Stimulated activated naive CD8-positive, alpha-beta T cell treated with anti-CD3 and anti-CD28 coated beads, Interleukin-15, Interleukin-2, amounts not matched to agents 100 U/mL and 50 U/mL, for 24 hours (primary cell): ENCODE results near the gene FXYD2.
A peak's percentile ranks its signal among the peaks of the same experiment; 100 is the strongest.

Experiments used
- ATAC-seq: fragments of 150-1000 bp; cut with Tn5 transposase; one replicate; pipeline ENCODE4 v1.10.0; 2021
- DNase-seq: peaks from one replicate; pipeline ENCODE4 v3.0.0; 2021

FXYD2 gene

DNA sequence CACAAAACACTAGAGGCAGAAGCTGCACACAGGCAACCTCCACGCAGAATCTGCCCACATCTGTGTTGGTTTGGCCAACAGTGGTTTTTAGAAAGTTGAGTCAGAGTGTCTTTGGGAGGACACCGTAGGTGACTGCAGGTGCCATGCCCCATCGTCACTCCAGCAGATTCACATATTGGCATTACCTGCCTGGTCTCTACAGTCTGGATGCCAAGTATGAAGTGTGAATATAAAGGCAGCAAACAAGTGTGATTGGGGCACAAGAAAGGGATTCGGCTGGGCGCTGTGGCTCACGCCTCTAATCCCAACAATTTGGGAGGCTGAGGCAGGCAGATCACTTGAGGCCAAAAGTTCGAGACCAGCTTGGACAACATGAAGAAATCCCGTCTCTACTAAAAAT lies 11.0 kb upstream of the FXYD2 start:
- DNase-seq (no peak), ATAC-seq (no peak)

DNA sequence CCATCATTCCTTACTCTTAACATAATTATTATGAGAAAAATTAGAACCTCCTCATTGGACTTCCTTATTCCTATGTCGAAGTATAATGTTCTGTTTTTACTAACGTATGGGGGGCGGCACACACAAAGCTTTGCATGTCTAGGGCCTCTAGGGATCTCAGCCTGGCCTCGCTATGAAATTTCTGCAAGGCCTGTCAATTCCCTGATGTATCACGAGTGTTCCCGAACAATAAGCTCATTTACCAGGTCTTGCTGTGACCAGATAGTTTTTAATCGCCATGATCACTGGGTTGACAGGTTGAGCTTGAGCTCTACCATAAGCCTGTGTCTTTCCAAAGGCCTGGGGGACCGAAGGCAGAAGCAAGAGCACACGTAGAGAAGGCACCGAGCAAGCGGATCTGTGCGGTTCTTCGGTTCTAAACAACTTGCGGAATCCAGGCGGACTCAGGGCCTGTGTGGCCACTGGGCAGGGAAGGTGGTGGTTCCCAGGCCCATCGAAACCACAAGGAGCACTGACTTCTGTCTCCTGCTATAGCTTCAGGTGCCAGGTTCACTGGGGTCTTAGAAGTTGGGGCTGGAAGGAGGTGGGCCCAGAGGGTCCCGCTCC lies 10.4 kb upstream of the FXYD2 start:
- ATAC-seq (no peak), DNase-seq (no peak)

DNA sequence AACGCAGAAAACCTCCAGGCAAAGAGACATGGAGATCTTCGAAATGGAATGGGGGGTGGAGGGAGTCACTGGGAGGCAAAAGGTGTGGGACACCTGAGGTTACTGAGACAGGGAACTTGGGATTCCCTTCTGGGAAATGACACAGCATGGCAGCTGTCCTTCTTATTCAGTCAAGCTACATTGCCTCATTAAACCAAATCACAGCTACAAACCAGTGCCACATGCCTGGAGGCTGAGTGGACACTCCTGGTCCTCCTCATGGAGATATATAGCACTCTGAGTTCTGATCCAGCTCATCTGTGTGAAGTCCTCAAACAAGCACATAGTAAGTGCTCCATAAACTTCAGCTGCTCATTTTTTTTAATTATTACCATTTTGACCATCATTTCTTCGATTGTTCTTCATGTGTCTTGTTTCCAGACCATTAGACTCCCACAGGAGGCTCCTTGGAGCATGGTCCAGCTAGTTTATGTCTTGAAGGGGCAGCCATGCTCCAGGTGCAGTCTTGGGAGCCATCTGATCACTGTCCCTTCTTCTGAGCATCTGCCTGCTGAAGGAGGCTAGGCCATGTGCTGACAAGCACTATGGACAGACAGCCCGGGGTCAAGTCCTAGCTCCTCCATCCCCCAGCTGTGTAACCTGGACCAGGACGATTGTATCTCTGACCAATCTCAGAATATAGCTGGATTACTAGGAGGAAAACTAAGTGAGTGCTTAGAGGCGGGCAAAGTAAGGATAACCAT lies 9.7 kb upstream of the FXYD2 start:
- no peak for DNase-seq
- ATAC-seq: no peak

DNA sequence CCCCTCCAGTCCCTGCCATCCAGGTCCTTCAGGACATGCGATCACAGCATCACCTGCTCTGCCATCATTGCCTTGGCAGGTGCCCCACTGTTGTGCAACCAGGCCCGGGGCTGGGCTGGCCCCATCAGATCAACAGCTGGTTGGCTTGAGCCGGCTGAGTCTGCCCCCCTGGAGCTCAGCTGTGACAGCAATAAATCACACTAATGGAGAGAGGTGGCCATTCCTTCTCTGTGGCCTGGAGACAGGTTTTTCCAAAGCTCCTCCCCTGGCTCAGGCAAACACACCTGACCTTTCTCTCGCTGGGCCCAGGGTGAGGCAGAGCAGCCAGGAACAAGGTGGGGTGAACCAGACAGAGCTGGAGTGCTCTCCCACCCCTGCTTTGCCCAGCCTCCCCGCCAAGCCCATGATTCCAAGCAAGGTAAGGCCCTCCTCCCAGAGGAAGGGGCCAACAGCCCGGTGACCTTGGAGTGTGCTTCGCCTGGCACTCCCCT lies 8.9 kb upstream of the FXYD2 start:
- no peak for ATAC-seq
- DNase-seq: no peak

DNA sequence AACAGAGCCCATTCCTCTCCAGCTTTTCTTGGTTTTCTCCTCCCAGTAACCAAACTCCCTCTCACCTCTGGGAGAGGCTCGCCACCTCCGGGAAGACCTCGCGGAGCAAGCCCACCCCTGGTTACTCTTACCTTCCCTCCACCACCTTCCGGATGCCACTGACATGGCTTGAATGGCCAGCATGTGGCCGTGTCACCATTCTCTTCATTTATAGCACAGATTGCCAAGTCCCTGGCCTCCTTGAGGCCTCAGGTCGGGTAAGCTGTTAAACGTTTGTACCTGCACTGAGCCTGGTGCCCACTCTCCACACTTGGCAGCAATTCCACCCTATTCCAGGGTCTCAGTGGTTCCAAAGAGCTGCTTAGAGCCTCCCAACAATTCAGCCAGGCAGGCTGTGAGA lies 8.0 kb upstream of the FXYD2 start:
- ATAC-seq: no peak
- DNase-seq: no peak

DNA sequence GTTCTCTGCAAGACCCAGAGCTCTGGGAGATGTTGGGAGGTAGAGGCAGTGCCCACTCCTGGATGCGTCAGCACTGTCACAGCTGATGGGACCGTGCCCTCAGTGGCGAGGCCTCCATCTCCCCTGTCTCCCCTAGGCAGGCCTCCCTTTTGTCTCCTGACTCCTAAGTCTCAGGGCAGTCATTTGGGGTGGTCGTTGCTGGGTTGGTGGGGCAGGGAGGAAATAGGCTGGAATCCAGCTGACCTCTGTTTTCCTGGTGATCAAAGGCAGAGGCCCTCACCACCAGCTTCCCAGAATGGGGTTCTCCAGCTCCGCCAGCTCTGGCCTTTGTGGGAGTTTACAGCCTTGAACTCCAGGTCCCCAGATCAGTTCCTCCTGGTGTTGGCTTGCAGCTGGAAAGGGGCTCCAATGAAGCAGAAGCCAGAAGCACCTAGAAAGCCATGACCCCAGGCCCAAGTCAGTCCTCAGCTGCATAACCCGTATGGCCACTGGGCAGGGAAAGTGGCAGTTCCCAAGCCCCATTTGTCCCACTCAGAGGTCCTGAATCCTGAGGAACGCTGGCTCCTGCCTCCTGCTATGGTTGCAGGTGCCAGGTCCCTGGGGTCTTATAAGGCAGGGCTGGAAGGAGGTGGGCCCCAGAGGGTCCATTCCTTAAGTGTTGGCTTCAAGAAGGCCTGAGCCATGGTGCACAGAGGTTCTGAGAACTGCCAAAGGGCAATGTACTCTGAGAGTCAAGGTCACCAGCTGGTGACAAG lies 7.3 kb upstream of the FXYD2 start:
- DNase-seq (no peak), ATAC-seq (no peak)

DNA sequence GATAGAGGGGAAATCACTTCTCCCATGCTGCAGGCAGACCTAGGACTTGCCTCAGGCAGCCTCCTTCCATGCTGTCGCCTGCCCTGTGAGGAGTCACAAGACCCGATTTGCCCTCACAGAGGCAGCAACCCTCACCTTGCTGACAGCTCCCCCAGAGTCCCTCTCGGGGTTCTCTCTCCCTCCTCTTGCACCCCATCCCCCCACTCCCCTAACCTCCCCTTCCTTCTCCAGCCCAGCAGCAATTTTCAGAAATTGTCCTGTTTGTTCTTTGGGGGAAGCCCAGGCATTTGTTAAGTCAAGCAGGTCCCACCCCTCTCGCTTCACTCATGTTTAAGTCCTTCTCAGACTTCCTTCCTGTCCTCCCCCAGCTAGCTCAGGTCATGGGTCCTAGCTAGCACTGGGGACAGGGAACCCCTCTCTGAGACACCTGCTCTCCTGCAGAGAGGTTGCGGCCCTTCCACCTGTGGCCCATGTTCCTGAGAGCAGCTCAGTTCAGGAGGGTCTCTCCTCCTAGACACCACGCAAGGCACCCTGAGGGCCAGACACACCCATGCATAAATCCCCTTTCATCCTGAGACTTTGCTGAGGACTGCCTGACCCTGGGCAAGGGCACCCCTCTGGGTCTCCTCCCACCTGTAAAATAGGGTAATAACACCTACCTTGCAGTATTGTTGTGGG lies 6.3 kb upstream of the FXYD2 start:
- DNase-seq: peak; percentile 22
- no peak for ATAC-seq

DNA sequence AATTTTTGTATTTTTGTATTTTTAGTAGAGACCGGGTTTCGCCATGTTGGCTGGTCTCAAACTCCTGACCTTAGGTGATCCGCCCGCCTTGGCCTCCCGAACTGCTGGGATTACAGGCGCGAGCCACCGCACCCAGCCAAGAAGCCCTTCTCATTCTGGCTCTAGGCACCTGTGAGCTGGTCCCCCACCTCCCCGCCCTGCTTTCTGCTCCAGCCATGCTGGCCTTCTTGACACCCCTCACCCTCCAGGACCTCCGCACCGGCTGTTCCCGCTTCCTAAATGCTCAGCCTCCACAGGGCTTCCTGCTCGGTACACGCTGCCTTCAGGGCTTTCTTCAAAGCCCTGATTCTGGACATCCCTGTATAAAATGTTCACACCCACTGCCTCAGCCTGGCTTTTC lies 5.5 kb upstream of the FXYD2 start:
- DNase-seq (no peak), ATAC-seq (no peak)

DNA sequence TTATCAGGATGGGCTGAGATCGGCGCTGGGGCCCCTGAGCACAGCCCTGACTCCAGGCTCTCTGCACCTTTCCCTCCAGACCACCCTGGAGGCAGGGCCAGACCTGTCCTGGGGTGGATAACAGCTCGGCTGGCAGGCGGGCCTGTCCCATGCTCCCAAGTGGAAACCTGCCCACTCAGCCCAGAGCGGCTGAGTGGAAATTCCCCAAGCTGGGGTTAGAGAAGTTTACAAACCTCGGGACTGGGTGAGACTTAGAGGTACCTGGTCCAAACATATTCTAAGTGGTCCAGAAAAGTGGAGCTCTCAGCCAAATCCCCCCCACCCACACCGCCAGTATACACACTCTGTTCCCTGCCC lies 4.8 kb upstream of the FXYD2 start:
- DNase-seq (peak; percentile 37), ATAC-seq (no peak)

DNA sequence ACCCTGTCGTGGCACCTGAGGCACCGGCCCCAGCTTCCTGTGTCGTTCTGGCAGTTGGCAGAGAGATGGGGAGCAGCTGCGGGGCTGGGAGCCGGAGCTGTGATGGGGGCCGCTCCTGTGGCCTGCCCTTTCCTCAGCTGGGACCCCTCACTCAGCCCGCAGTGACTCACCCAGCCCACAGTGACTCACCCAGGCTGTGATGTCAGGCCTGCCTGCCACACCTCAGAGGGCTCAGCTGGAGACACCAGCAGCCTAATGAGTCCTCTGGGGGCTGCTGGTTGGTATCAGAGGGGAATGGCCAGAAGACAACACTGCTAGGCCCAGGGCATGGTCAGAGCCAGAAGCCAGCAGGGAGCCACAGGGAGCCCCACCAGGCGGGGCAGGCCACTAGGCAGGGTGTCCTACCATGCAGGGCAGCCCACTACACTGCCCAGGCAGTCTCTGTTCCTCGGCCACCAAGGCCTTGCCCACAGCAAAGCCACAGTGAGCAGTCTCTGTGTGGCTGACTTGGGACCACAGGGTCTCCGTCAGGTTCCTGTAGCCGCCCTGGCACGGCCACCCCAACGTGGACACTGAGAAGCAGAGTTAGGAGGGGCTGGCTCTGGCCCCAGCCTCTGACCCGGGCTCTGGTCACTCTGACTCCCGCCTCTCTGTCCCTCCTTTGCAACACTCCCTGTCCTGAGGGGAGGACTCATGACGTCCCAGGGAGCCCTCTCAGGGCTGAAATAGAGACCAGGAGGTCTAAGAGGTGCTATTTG lies 4.2 kb upstream of the FXYD2 start:
- ATAC-seq (peak; percentile 98), DNase-seq (peak; percentile 95)

DNA sequence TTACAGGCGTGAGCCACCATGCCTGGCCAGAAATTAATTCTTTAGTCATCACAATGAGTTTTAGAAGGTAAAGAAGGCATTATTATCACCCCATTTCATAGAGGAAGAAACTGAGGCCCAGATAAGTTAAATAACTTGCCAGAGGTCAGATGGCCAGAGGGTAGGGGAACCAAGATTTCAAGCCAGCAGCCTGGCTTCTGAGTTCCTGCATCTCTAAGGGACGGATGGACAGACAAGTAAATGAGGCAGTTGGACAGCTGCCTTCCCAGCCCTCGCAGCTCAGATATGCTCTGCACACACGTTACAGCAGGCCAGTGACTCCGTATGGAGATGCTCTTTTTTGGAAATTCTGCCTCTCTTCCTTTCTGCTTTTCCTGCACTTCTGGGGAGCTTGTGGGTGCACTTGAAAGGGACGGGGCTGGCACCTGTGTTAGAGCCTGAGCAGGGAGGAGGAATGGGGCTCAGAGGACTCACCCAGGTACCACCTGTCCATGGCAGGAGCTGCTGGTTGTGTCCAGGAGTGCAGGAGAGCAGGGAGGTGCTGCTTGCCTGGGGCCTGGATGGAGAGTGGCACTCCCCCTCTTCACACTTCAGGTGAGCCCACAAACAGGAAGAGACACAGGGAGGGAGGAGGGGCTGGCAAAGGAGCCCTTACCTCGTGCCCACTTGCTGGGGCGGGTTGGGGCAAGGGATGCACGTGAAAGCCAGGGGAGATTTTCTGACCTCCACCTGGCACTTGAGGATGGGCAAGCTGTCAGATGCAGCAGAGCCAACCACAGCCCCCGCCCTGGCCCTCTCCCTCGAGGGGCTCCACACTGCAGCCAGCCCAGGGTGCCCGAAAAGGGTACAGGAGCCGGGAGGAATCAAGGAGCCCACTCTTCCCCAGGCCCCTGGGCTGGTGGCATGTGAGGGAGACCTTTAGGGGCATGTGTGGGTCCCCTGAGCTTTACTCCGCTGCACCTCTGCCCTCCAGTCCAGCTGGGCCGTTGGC lies 3.3 kb upstream of the FXYD2 start:
- peak; percentile 22 for DNase-seq
- ATAC-seq: no peak

DNA sequence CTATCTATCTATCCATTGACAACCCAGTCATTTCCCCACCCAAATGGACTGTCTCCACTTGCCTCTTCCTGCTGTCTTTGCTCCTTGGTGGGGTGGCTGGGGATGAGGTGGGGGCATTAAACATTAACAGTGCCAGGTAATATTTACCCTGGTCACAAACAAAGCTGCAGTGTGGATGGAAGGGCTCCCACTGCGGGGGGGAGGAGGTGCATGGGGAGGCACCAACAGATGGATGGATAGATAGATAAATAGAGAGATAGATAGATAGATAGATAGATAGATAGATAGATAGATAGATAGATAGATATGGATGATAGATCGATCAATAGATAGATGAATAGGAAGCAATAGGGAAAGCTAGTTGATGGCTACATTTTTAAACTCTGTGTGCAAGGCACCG lies 2.3 kb upstream of the FXYD2 start:
- no peak for ATAC-seq
- peak; percentile 1 for DNase-seq

DNA sequence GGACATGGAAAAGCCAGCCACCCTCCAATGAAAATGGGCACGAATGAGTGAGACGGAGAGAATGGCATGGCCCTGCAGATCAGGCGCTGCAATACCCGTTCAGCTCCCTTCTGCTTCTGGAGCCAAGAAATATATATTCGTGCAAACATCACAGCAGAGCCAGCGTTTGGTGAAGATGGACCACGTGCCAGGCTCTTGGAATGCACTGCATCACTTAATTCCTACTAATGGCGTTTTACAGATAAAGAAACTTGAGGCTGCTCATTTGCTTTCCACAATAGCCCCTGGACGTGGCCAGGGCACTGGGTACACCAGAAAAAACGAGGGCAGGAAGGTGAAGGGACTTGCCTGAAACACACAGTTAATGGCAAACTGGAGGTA lies 1.6 kb upstream of the FXYD2 start:
- DNase-seq: peak; percentile 2
- no peak for ATAC-seq

DNA sequence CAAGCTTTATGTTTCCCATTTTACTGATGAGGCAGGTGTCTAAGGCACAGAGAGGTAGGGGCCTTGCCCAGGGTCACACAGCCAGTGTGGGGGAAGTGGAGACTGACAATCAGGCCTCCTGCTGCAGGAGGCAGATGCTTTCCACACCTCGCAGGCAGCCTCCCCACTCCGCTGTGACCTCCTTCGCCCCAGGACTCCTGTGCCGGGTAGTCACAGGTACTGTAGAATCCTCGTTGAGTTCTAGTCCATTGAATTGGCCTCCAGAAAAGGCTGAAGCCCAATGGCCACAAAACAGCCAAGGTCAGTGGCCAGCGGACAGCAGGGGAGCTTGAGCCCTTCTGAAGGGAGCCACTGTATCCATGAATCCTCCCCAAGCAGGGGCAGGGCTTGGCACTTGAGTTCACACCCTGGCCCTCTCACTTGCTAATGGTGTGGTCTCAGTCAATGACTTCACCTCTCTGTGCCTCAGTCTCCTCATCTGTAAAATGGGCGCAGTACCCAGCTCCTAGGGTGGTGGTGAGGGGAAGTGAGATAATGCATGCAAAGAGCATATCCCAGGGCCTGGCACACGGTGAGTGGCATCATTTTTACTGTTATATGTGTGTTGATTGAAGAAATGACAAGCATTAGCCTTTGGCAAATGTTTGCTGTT lies 1.1 kb upstream of the FXYD2 start:
- ATAC-seq (no peak), DNase-seq (peak; percentile 3)

DNA sequence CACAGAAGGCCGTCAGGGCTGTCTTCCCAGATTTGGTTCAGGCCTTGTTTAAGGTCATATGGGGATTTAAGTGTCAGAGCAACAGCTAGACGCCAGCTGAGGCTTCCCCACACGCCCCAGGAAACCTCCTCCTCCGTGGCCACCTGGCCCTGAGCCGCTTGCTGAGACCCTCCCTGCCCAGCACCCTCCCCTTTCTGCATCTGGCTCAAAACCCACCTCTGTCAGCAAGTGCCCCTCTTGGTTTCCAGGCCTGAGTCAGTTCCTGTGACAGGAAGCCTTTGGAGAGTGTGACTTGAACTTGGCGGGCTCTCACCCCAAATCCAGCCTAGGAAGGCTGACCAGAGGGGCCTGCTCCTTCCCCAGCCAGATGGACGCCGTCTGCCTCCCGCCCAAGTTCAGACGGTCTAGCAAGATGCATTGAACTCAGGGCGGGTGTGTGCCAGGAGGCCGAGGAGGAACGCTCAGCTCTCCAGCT lies 561 bp downstream of the FXYD2 start:
- DNase-seq: peak; percentile 39
- no peak for ATAC-seq

DNA sequence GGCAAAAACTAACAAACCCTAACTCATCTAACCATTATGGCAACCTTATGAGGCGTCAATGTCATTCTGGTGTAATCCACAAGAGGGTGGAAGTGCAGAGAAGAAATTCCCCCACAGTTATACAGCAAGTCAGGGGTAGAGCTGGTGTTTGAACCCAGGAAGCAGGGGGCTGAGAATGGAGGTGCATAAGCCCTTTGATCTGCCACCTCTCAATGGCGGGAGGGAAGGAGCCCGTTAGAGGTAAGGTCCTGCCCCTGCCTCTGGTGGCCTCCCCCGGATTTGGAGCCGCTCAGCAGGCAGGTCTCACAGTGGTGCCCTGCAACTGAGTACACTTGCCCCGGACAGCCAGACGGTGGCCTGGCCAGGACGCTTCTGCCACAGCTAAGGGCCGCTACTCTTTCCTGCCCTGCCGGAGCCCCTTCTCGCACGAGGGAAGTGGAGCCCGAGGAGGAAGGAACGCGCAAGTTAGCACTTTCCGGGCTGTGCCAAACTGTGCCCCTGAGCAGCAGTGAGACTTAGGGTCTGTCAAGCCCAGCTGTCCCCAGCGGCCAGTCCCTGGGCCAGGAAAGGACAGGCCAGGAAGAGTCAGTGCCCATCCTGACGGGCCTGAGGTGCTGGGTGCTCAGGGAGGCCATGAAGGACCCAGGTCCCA lies 1.1 kb downstream of the FXYD2 start:
- peak; percentile 52 for DNase-seq
- ATAC-seq: peak; percentile 62

DNA sequence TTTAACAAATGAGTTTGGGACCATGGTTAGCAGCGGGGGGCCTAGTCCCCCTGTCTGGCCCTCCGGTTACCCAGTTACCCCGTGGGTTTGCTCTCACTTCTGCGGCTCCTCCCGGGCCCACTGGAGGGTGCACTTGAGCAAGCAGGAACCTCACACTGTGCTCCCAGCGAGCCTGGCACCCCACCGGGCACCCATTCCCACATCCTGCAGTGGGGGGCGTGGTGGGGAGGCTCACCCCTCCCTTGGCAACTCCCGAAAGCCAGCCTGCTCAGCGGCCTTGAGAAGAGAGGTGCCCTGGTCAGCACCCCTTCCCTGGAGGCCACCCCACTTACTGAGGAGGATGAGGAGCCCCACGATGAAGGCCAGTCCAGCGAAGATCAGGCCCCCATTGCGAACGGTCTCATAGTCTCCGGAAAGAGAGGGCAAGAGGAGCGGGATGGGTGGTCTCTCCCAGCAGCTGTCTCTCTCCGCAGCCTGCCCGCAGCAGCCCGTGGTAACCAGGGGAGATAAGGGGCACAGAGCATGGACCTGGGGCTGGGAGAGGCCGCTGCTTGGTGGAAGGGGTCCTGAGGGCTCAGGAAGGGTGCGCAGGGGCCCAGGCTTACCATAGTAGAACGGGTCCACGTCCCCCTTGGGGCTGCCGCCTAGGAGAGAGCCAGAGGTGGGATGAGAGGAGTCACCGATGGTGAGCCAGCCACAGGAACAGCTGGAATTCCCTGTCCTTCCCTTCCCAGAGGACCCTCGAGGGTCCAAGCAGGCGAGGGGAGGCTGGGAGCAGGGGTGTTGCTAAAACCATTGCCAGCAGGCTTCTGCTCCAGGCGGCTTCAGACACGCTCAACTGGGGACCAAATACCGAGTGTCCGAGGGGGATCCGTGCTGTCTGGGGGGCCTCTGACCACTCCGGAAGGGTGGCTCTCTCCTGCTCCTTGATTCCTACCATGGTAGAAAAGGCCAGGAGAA lies 2.2 kb downstream of the FXYD2 start:
- peak; percentile 82 for DNase-seq
- ATAC-seq: no peak

DNA sequence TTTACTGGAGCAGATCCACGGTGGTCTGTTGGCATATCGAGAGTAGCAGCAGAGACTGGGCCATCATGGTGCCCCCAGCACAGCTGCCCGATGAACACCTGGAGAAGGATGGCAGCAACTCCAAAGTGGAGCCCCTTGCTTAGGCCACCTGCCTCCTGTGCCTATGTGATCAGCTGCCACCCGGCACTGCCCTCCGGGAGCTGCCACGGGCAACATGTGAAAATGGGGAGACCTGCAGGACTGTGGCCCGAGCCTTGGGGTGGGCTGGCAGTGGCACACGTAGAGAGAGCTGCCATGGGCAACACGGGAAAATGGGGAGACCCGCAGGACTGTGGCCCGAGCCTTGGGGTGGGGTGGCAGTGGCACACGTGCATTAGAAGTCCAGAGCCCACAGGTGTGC lies 3.1 kb downstream of the FXYD2 start:
- DNase-seq (no peak), ATAC-seq (no peak)
